Measurements from ENCODE around the gene CBLN1.

DNA sequence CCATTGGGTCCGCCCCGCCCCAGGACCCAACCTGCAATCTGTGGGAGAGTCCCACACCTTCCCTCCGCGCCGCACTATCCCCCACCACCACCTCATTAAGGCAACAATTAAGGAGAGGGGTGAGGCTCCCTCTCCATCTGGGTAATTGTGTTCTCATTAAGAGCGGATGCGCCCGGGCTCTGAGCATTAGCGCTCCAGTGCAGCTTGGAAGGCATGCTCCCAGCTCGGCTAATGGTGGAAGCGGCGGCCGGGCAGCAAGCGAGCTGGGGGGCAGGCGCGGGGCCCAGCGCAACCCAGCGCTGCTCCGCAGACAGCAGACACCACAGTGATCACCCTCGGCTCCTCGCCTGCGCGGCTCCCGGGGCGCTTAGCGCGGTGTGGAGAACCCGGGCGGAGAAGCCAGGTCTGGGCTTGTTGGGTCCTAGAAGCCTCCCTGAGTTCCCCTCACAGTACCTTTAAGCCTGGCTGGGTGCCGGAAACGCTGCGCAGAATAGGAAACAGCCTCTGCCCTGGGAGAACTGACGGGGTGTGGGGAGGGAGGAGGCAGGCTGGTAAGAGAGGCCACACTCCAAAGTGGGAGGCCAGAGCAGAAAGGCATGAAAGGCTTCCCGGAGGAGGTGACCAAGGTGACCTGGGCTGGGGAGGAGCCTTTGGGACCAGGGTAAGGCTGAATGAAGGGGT, 6.4 kb downstream of the CBLN1 start:
- TF ChIP-seq CTCF (IDR thresholded peaks at IDR 0.05) (no peak), ZFX (IDR thresholded peaks at IDR 0.05; ENCODE audit: borderline replicate concordance) (no peak)

Measured in 22Rv1 (cell line).